ENCODE data around the gene SERTAD4. TPM values are rescaled to one million over a fixed set of nuclear protein-coding genes. Genes with fewer than 3 reads are reported as not detected.
"Not testable (repeated sequence)": the region's sequence is repeated elsewhere in the genome, so short reads cannot be mapped to it uniquely, and the experiment has no call there.

Gene SERTAD4
- total and polyA plus RNA-seq, 12 donors = 0.04 to 1.7 (median 0.57) TPM; not detected in 1

GRCh38 chr1:210195635-210196160, 36.9 kb upstream of the SERTAD4 start:
- Histone ChIP-seq H3K27me3 (no peaks in the 10 kb centered on the region), H3K4me3 (no peak overlapping the region), H3K9me3 (replicated peaks in 1 of 3) (no peaks in the 10 kb centered on the region), H3K36me3 (replicated peaks in 1 of 2) (no peaks in the 10 kb centered on the region), H3K4me1 (replicated peaks in 1 of 2) (no peaks in the 10 kb centered on the region), H3K27ac (no peak overlapping the region)
- 82 to 87% (median 83%) methylated on average over 8 of the region's 8 CpGs for WGBS, 4 donors
- TF ChIP-seq CTCF (IDR thresholded peaks at IDR 0.05) (no peak), POLR2A (IDR thresholded peaks at IDR 0.05) (no peak)
- intact Hi-C loops (cut with DNase I) = no loop called here
- DNase-seq = no peak

GRCh38 chr1:210196266-210196665, 36.3 kb upstream of the SERTAD4 start:
- H3K27me3 ChIP-seq; intact Hi-C loops (cut with DNase I); H3K9me3 ChIP-seq (replicated peaks in 1 of 3); H3K4me3 ChIP-seq; H3K27ac ChIP-seq; H3K4me1 ChIP-seq (replicated peaks in 1 of 2); DNase-seq; H3K36me3 ChIP-seq (replicated peaks in 1 of 2): not testable (repeated sequence)
- 76 to 91% (median 86%) methylated on average over 5 of the region's 5 CpGs for WGBS, 4 donors

DNA sequence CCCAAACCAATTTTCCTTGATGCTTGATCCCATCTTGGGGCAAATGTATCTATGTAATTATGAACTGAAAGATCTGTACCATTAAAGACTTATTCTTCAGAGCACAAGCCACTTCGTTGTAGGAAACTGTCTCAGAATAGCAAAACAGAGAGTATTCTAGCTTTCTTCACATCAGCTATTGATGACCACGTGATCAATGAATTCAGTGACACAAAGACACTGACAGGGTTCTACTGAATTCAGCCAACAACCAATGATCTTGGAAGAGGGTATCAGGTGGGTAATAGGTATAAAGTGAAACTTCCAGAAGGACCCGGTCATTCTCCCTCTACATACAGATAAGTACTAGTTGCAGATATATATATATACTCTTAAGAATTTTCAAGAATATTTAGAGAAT, 33.8 kb upstream of the SERTAD4 start:
- H3K9me3 ChIP-seq (replicated peaks in 1 of 3) = no peaks in the 10 kb centered on the region
- no peaks in the 10 kb centered on the region for H3K27me3 ChIP-seq
- WGBS, 4 donors = 51 to 74% (median 66%) methylated on average over 3 of the region's 3 CpGs
- no peak overlapping the region for H3K27ac ChIP-seq
- TF ChIP-seq POLR2A (IDR thresholded peaks at IDR 0.05) (no peak), CTCF (IDR thresholded peaks at IDR 0.05) (no peak)
- H3K36me3 ChIP-seq (replicated peaks in 1 of 2) = no peaks in the 10 kb centered on the region
- no peak overlapping the region for H3K4me3 ChIP-seq
- no peak for DNase-seq
- intact Hi-C loops (cut with DNase I) = no loop called here
- H3K4me1 ChIP-seq (replicated peaks in 1 of 2) = no peaks in the 10 kb centered on the region

DNA sequence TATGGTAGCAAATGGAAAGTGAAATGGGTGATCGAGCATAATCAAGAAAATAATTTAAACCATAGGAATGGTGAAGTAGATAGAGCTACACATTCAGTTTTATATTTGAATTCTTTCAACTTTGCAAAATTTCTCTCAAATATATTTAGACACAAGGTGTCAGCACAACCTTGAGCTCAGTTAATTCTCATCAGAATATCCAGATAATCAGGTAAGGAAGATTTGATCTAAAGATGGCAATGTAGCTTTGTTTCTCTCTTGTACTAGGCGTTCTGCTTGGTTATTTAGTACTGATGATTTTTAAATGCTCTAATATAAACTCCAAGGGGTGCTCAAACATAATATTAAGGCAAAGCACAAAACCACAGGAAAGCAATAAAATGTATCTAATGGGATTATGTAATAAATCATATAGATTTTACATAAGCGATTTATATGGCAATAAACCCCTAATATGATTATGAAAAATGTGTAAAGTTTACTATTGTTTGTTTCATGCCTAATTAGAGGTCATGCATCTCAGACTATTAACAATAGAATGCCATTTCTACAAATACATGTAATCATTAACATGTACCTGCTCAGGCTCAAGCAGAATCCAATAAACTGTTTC, 32.4 kb upstream of the SERTAD4 start:
- H3K9me3 ChIP-seq (replicated peaks in 1 of 3) = no peaks in the 10 kb centered on the region
- 48 to 75% (median 62%) methylated on average over 3 of the region's 3 CpGs for WGBS, 4 donors
- H3K36me3 ChIP-seq (replicated peaks in 1 of 2) = no peaks in the 10 kb centered on the region
- no peak overlapping the region for H3K4me3 ChIP-seq
- H3K27me3 ChIP-seq = no peaks in the 10 kb centered on the region
- TF ChIP-seq POLR2A (IDR thresholded peaks at IDR 0.05) (no peak), CTCF (IDR thresholded peaks at IDR 0.05) (no peak)
- H3K4me1 ChIP-seq (replicated peaks in 1 of 2) = no peaks in the 10 kb centered on the region
- intact Hi-C loops (cut with DNase I) = no loop called here
- no peak for DNase-seq
- no peak overlapping the region for H3K27ac ChIP-seq

DNA sequence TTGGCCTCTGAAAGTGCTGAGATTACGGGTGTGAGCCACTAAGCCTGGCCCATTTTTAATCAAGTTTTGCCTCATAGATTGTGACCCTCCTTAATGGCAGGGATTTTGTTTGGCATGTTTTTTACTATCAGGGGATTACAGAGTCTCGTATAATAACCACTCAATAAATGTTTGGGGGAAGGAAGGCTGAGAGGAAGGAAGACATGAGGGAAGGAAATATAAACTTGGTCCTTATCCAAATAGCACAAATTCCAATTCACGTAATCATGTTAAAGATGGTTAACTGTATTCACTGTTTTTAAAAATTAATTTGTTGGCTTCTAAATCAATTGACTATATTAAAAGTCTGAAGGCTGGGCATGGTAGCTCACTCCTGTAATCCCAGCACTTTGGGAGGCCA, 30.9 kb upstream of the SERTAD4 start:
- intact Hi-C loops (cut with DNase I) = no loop called here
- no peak overlapping the region for H3K27ac ChIP-seq
- no peak for DNase-seq
- no peak overlapping the region for H3K4me3 ChIP-seq
- no peaks in the 10 kb centered on the region for H3K9me3 ChIP-seq (replicated peaks in 1 of 3)
- H3K36me3 ChIP-seq (replicated peaks in 1 of 2) = no peaks in the 10 kb centered on the region
- no peaks in the 10 kb centered on the region for H3K4me1 ChIP-seq (replicated peaks in 1 of 2)
- H3K27me3 ChIP-seq = peaks cover 3% of the 10 kb centered on the region
- TF ChIP-seq CTCF (IDR thresholded peaks at IDR 0.05) (no peak), POLR2A (IDR thresholded peaks at IDR 0.05) (no peak)
- WGBS, 4 donors = 58 to 77% (median 69%) methylated on average over 3 of the region's 3 CpGs

Measured in adrenal gland (tissue), 12 donors.